Spleen (tissue), 7 donors: Measurements from ENCODE around the gene CALM3.

Experiments
- CTCF ChIP-seq, 11 experiments: fragments of 200-600 bp in 7 of 11; fragments of 450-650 bp in 4 of 11; sonication (generic) in 4 of 11; IDR thresholded peaks in 8 of 11; conservative IDR thresholded peaks in 3 of 11; 1 replicate in 7 of 11; 2 replicates in 4 of 11; pipeline versions ENCODE4 v1.4.0 to v1.8.0; 2016 to 2021; ENCODE audit warnings: antibody characterized with exemption in 11 of 11, inconsistent platforms in 4 of 11, mild to moderate bottlenecking in 1 of 11
- POLR2A ChIP-seq, 3 donors: fragments of 450-650 bp; IDR thresholded peaks; one replicate each; pipeline ENCODE4 v1.5.1; 2017; ENCODE audit warnings: antibody characterized with exemption in 3 of 3, mild to moderate bottlenecking in 1 of 3
- POLR2AphosphoS5 ChIP-seq, 3 donors: sonication (generic); formaldehyde crosslinking; IDR thresholded peaks; one replicate each; pipeline ENCODE4 v1.5.1; 2017; ENCODE audit warnings: antibody characterized with exemption in 3 of 3
- donor health status: DM: no; HTN: no; CAD: no; lungs with moderate emphysema.
- donor health status: DM: no; HTN: no; CAD: no.
- donor health status: DM: no; HTN: no; CAD: no.

DNA sequence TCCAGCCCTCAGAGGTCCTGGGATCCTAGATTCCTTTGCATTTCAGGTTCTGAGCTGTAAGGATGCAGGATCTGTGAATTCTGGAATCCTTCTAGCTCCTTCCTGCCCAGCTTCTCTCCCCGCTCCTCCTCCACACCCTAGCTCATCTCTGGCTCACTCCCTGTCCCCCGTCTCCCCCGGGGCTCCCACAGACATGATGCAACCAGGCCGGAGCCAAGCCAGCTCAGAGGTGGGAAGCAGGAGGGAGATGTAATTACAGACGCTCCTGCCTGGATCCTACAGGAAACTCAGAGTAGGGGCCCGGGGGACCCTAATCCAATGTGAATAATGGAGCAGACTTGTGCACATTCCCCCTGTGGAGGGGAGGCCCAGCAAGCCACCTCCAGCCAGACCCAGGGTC lies 30.4 kb downstream of the CALM3 start:
- TF ChIP-seq CTCF (IDR thresholded peaks at IDR 0.05 in 8 of 11, conservative IDR thresholded peaks at IDR 0.05 in 3 of 11) (no peak), POLR2A (IDR thresholded peaks at IDR 0.05) (no peak), POLR2AphosphoS5 (IDR thresholded peaks at IDR 0.05) (no peak)
